Ovary (tissue), 3 donors: Measurements from ENCODE around the gene RGPD3.

Experiments used
- EP300 ChIP-seq: sonication (generic); formaldehyde crosslinking; IDR thresholded peaks from one replicate; pipeline ENCODE4 v1.6.1; 2017; ENCODE audit warnings: antibody characterized with exemption
- POLR2A ChIP-seq: fragments of 450-650 bp; IDR thresholded peaks from one replicate; pipeline ENCODE4 v1.6.1; 2017; ENCODE audit warnings: antibody characterized with exemption, mild to moderate bottlenecking, moderate library complexity
- TF ChIP-seq, protein P1 (sequence below), 3 donors: fragments of 450-650 bp in 2 of 3; fragments of 200-600 bp in 1 of 3; IDR thresholded peaks; one replicate each; pipeline versions ENCODE4 v1.5.1 to v1.8.0; 2016 to 2022; ENCODE audit warnings: antibody characterized with exemption in 3 of 3, mild to moderate bottlenecking in 1 of 3
- donor health status: DM: no; HTN: no; CAD: no.

DNA sequence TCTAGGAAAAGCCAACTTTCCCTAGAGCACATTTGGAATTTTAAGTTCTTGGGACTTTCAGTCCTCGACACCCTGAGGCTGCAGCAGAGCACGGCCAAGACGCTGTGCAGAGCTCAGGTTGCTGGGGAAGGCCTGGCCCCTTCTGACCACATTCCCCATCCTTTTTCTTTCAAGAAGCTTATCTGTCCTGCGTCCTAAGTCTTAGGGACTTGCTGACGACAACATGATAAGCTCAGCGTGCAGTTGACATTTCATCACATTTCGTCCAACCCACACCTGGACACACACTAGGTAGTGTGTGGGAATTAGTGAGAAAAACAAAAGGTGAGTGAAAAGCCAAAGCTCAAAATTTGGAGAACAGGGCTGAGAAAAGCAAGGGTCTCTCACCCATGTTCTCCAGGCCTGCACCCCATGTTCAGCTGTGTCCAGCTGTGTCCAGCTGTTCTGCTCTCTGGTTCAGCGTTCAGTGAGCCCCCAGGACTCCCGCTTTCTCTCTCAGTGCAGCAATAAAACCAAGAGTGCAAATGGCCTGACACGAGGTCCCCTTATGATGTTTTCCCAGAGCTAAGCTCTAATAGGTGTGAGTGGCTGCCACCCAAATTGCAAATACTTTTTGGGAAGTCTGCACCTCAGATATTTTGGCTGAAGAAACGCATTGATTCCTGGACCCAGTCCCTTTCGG is 101.9 kb downstream of the RGPD3 start:
- TF ChIP-seq, protein P1, sequence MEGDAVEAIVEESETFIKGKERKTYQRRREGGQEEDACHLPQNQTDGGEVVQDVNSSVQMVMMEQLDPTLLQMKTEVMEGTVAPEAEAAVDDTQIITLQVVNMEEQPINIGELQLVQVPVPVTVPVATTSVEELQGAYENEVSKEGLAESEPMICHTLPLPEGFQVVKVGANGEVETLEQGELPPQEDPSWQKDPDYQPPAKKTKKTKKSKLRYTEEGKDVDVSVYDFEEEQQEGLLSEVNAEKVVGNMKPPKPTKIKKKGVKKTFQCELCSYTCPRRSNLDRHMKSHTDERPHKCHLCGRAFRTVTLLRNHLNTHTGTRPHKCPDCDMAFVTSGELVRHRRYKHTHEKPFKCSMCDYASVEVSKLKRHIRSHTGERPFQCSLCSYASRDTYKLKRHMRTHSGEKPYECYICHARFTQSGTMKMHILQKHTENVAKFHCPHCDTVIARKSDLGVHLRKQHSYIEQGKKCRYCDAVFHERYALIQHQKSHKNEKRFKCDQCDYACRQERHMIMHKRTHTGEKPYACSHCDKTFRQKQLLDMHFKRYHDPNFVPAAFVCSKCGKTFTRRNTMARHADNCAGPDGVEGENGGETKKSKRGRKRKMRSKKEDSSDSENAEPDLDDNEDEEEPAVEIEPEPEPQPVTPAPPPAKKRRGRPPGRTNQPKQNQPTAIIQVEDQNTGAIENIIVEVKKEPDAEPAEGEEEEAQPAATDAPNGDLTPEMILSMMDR (IDR thresholded peaks at IDR 0.05): no peak
- no peak for TF ChIP-seq POLR2A
- no peak for TF ChIP-seq EP300
